Embryonic facial prominence (tissue), 1 donor: ENCODE results near the gene NBPF26.
"Not testable (repeated sequence)": the region's sequence is repeated elsewhere in the genome, so short reads cannot be mapped to it uniquely, and the experiment has no call there.

Experiments used
- DNase-seq: peaks from one replicate; pipeline ENCODE4 v3.0.0-alpha.2; 2016; ENCODE audit errors: extremely low spot score

The NBPF26 gene

GRCh38 chr1:120723715-120724402 is at the start of gene NBPF26:
TSS of gene NBPF26 (plus strand) at chr1:120723945.
- peak; percentile 5 for DNase-seq

- DNase-seq, result not testable (repeated sequence)
These were observed 43.5 kb upstream of the NBPF26 start for GRCh38 chr1:120680106-120680819.

- not testable (repeated sequence) for DNase-seq
These were observed 42.8 kb upstream of the NBPF26 start for GRCh38 chr1:120680938-120681337.

- DNase-seq, result not testable (repeated sequence)
These were observed 39.3 kb upstream of the NBPF26 start for GRCh38 chr1:120684397-120684796.

GRCh38 chr1:120685622-120686021 is 38.1 kb upstream of the NBPF26 start:
- DNase-seq, result not testable (repeated sequence)

GRCh38 chr1:120687250-120687649 is 36.5 kb upstream of the NBPF26 start:
- not testable (repeated sequence) for DNase-seq

- DNase-seq, result not testable (repeated sequence)
These were observed 22.8 kb upstream of the NBPF26 start for GRCh38 chr1:120700807-120701562.

GRCh38 chr1:120723358-120723714 is 409 bp upstream of the NBPF26 start:
- DNase-seq, result not testable (repeated sequence)

- DNase-seq, result not testable (repeated sequence)
These were observed 762 bp downstream of the NBPF26 start for GRCh38 chr1:120724507-120724906.

- not testable (repeated sequence) for DNase-seq
These were observed 5.1 kb downstream of the NBPF26 start for GRCh38 chr1:120728811-120729210.

- DNase-seq, result not testable (repeated sequence)
These were observed 45.3 kb downstream of the NBPF26 start for GRCh38 chr1:120769090-120769489.

- DNase-seq, result not testable (repeated sequence)
These were observed 81.7 kb downstream of the NBPF26 start for GRCh38 chr1:120805452-120805851.

GRCh38 chr1:120811822-120812221 is 88.1 kb downstream of the NBPF26 start:
- not testable (repeated sequence) for DNase-seq

GRCh38 chr1:120825051-120825450 is 101.3 kb downstream of the NBPF26 start:
- not testable (repeated sequence) for DNase-seq

- not testable (repeated sequence) for DNase-seq
These were observed 102.9 kb downstream of the NBPF26 start for GRCh38 chr1:120826623-120827022.

- peak; percentile 5 for DNase-seq
These were observed 120.6 kb downstream of the NBPF26 start for GRCh38 chr1:120844186-120844944.

GRCh38 chr1:120844945-120845330 is 121.2 kb downstream of the NBPF26 start:
- DNase-seq, result not testable (repeated sequence)

GRCh38 chr1:120849400-120850286 is 125.9 kb downstream of the NBPF26 start:
- DNase-seq, result not testable (repeated sequence)

- not testable (repeated sequence) for DNase-seq
These were observed 126.5 kb downstream of the NBPF26 start for GRCh38 chr1:120850287-120850536.

- peak; percentile 75 for DNase-seq
These were observed 127.0 kb downstream of the NBPF26 start for GRCh38 chr1:120850537-120851421.
